Colonic mucosa (tissue), 4 donors: ENCODE results near the gene HNMT. TPM values are rescaled to one million over a fixed set of nuclear protein-coding genes. Genes with fewer than 3 reads are reported as not detected.

Experiments used
- DNase-seq: peaks from one replicate; pipeline ENCODE4 v3.0.0-alpha.2; 2020
- H3K27ac ChIP-seq: fragments of 200-600 bp; one replicate; pipeline ENCODE4 v1.8.0; 2021
- H3K27me3 ChIP-seq: fragments of 200-600 bp; one replicate; pipeline ENCODE4 v1.8.0; 2021
- H3K36me3 ChIP-seq: fragments of 200-600 bp; one replicate; pipeline ENCODE4 v1.8.0; 2021
- H3K4me1 ChIP-seq: fragments of 200-600 bp; one replicate; pipeline ENCODE4 v1.8.0; 2021; ENCODE audit warnings: mild to moderate bottlenecking
- H3K4me3 ChIP-seq: fragments of 200-600 bp; one replicate; pipeline ENCODE4 v1.8.0; 2021
- H3K9ac ChIP-seq, 2 donors: one replicate each; pipeline ENCODE4 v1.7.0; 2013; ENCODE audit warnings: control low read depth in 2 of 2, low read depth in 2 of 2, low read length in 2 of 2
- H3K9me3 ChIP-seq: fragments of 200-600 bp; one replicate; pipeline ENCODE4 v1.8.0; 2021
- intact Hi-C: fragments of 100-400 bp; cut with DNase I; formaldehyde crosslinking; loops from one replicate; pipeline ENCODE4 v1.14.1; 2022
- total RNA-seq, 2 donors: library from RNA; stranded (reverse); fragmentation: NEBNext Ultra II Directional in 1 of 2; extraction: Animal tissue kit (Norgen Biotek cat#: 25700) in 1 of 2; gene quantifications; one replicate each; pipeline ENCODE4 v1.2.1, GENCODE V29; 2021
- TF ChIP-seq, protein P1 (sequence below): fragments of 200-600 bp; IDR thresholded peaks from one replicate; pipeline ENCODE4 v1.8.0; 2022; ENCODE audit warnings: antibody characterized with exemption, mild to moderate bottlenecking
- donor health status: healthy.
- donor health status: DM: no; HTN: no; CAD: no.
- donor health status: DM: no; HTN: no; CAD: no.

The HNMT gene
- total RNA-seq, 2 donors from 2014 or later, result 62.2 to 82.1 TPM

DNA sequence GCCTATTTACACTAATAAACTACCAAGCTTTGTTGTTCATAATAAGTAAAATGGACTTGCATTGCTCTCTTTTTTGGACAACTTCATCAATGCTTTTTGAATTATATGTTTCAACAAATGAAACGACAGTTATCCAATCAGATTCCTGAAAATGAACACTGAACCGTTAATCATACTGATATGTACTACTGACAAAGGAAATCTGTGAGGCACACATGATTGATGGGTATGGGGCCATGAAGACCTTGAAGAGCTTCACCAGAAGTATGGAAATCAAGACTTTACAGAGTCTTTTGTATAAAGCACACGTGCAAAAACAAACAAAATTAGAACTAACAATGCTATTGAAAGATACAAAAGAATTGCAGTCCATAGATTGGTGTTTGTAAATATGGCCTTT lies 51.2 kb downstream of the HNMT start:
- intact Hi-C loops, result no loop called here

GRCh38 chr2:138016351-138017087 lies 52.2 kb downstream of the HNMT start:
- no peaks in the 10 kb centered on the region for H3K9me3 ChIP-seq
- H3K27ac ChIP-seq, result no peak overlapping the region
- no peaks in the 10 kb centered on the region for H3K36me3 ChIP-seq
- no peak for DNase-seq
- H3K4me1 ChIP-seq, result no peaks in the 10 kb centered on the region
- TF ChIP-seq, protein P1, sequence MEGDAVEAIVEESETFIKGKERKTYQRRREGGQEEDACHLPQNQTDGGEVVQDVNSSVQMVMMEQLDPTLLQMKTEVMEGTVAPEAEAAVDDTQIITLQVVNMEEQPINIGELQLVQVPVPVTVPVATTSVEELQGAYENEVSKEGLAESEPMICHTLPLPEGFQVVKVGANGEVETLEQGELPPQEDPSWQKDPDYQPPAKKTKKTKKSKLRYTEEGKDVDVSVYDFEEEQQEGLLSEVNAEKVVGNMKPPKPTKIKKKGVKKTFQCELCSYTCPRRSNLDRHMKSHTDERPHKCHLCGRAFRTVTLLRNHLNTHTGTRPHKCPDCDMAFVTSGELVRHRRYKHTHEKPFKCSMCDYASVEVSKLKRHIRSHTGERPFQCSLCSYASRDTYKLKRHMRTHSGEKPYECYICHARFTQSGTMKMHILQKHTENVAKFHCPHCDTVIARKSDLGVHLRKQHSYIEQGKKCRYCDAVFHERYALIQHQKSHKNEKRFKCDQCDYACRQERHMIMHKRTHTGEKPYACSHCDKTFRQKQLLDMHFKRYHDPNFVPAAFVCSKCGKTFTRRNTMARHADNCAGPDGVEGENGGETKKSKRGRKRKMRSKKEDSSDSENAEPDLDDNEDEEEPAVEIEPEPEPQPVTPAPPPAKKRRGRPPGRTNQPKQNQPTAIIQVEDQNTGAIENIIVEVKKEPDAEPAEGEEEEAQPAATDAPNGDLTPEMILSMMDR, result no peak
- intact Hi-C loops, result no loop called here
- H3K27me3 ChIP-seq, result no peaks in the 10 kb centered on the region
- H3K9ac ChIP-seq, result no peak overlapping the region
- no peak overlapping the region for H3K4me3 ChIP-seq

More for the DNA sequence above, 51.2 kb downstream of the HNMT start:
- H3K4me3 ChIP-seq, result no peak overlapping the region
- TF ChIP-seq, protein P1, result no peak
- H3K27ac ChIP-seq, result no peak overlapping the region
- no peak for DNase-seq
- no peaks in the 10 kb centered on the region for H3K27me3 ChIP-seq
- H3K9me3 ChIP-seq, result no peaks in the 10 kb centered on the region
- H3K36me3 ChIP-seq, result no peaks in the 10 kb centered on the region
- no peaks in the 10 kb centered on the region for H3K4me1 ChIP-seq
- H3K9ac ChIP-seq, result no peak overlapping the region

- Histone ChIP-seq H3K36me3 (no peaks in the 10 kb centered on the region), H3K4me1 (no peaks in the 10 kb centered on the region), H3K4me3 (no peak overlapping the region), H3K27me3 (no peaks in the 10 kb centered on the region), H3K9ac (no peak overlapping the region), H3K9me3 (no peaks in the 10 kb centered on the region), H3K27ac (no peak overlapping the region)
- TF ChIP-seq, protein P1, result no peak
- intact Hi-C loops, result no loop called here
- DNase-seq, result no peak
Measured at GRCh38 chr2:138017824-138018223, 53.6 kb downstream of the HNMT start.

GRCh38 chr2:138018866-138019688 lies 54.8 kb downstream of the HNMT start:
- Histone ChIP-seq H3K27me3 (no peaks in the 10 kb centered on the region), H3K27ac (no peak overlapping the region), H3K9ac (no peak overlapping the region), H3K4me3 (no peak overlapping the region), H3K36me3 (no peaks in the 10 kb centered on the region), H3K9me3 (no peaks in the 10 kb centered on the region), H3K4me1 (no peaks in the 10 kb centered on the region)
- intact Hi-C loops, result no loop called here
- DNase-seq, result no peak
- TF ChIP-seq, protein P1, result no peak

DNA sequence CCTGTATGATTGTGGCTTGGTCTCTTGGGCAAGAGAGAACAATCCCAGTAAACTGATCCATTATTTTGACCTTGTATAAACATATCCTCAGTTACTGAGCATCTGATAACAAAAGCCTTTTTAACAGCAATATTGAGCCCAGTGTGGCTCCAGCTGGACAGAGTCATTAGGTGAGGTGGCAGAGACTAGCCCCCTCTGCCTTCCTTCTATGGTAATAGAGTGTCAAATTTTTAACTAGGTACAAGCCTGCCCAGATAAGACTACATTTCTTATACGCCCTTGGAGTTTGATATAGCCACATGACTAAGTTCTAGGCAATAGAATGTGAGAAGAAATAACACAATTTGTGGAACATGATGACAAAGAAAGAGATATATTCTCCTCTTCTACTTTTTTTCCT lies 56.2 kb downstream of the HNMT start:
- DNase-seq, result no peak
- Histone ChIP-seq H3K27ac (no peak overlapping the region), H3K4me3 (no peak overlapping the region), H3K27me3 (no peaks in the 10 kb centered on the region), H3K9me3 (no peaks in the 10 kb centered on the region), H3K36me3 (no peaks in the 10 kb centered on the region), H3K9ac (no peak overlapping the region), H3K4me1 (no peaks in the 10 kb centered on the region)
- TF ChIP-seq, protein P1, result no peak
- intact Hi-C loops, result no loop called here
